ENCODE measurements around the gene RAB1B. TPM values are rescaled to one million over a fixed set of nuclear protein-coding genes. Genes with fewer than 3 reads are reported as not detected.

Gene RAB1B
- total RNA-seq, 4 donors from 2014 or later: 97.2 to 163 (median 132) TPM

- no peaks in the 10 kb centered on the region for H3K4me1 ChIP-seq
- no peaks in the 10 kb centered on the region for H3K27me3 ChIP-seq
- TF ChIP-seq POLR2A (IDR thresholded peaks at IDR 0.05; ENCODE audit: low read depth): no peak
- TF ChIP-seq CTCF (IDR thresholded peaks at IDR 0.05): no peak
- no peak for TF ChIP-seq POLR2AphosphoS5 (IDR thresholded peaks at IDR 0.05)
- no peak for TF ChIP-seq EP300 (IDR thresholded peaks at IDR 0.05)
- H3K36me3 ChIP-seq: peaks cover 23 to 99% (median 92%) of the 10 kb centered on the region in 4 donors
- H3K4me3 ChIP-seq: no peak overlapping the region
- intact Hi-C loops (cut with DNase I): no loop called here
- DNase-seq (ENCODE audit: extremely low spot score): no peak
- H3K27ac ChIP-seq (replicated peaks in 1 of 4): no peak overlapping the region
- H3K9me3 ChIP-seq: no peaks in the 10 kb centered on the region
- WGBS: 94% methylated on average over 9 of the region's 9 CpGs
Observed at GRCh38 chr11:66240781-66241136, 27.7 kb upstream of the RAB1B start.

GRCh38 chr11:66242095-66242765 lies 26.2 kb upstream of the RAB1B start:
- intact Hi-C loops (cut with DNase I): no loop called here
- Histone ChIP-seq H3K36me3 (peaks cover 18 to 93% (median 83%) of the 10 kb centered on the region in 4 donors), H3K27ac (replicated peaks in 1 of 4) (no peak overlapping the region), H3K27me3 (no peaks in the 10 kb centered on the region), H3K9me3 (no peaks in the 10 kb centered on the region), H3K4me3 (no peak overlapping the region), H3K4me1 (no peaks in the 10 kb centered on the region)
- TF ChIP-seq CTCF (IDR thresholded peaks at IDR 0.05): no peak
- TF ChIP-seq POLR2A (IDR thresholded peaks at IDR 0.05; ENCODE audit: low read depth): no peak
- TF ChIP-seq EP300 (IDR thresholded peaks at IDR 0.05): no peak
- TF ChIP-seq POLR2AphosphoS5 (IDR thresholded peaks at IDR 0.05): no peak
- no peak for DNase-seq (ENCODE audit: extremely low spot score)
- 90% methylated on average over 8 of the region's 14 CpGs for WGBS

- no peak for DNase-seq (ENCODE audit: extremely low spot score)
- H3K9me3 ChIP-seq: no peaks in the 10 kb centered on the region
- no peak overlapping the region for H3K4me3 ChIP-seq
- H3K27ac ChIP-seq (replicated peaks in 1 of 4): no peak overlapping the region
- H3K4me1 ChIP-seq: no peaks in the 10 kb centered on the region
- no peaks in the 10 kb centered on the region for H3K27me3 ChIP-seq
- TF ChIP-seq EP300 (IDR thresholded peaks at IDR 0.05): no peak
- TF ChIP-seq POLR2AphosphoS5 (IDR thresholded peaks at IDR 0.05): no peak
- no peak for TF ChIP-seq CTCF (IDR thresholded peaks at IDR 0.05)
- TF ChIP-seq POLR2A (IDR thresholded peaks at IDR 0.05; ENCODE audit: low read depth): no peak
- intact Hi-C loops (cut with DNase I): no loop called here
- WGBS: 71% methylated on average over 13 of the region's 13 CpGs
- H3K36me3 ChIP-seq: peaks cover 17 to 77% (median 67%) of the 10 kb centered on the region in 4 donors
Observed at GRCh38 chr11:66243782-66244535, 24.5 kb upstream of the RAB1B start.

GRCh38 chr11:66247295-66247694 lies 21.1 kb upstream of the RAB1B start:
- H3K27me3 ChIP-seq: no peaks in the 10 kb centered on the region
- no peaks in the 10 kb centered on the region for H3K9me3 ChIP-seq
- intact Hi-C loops (cut with DNase I): no loop called here
- DNase-seq (ENCODE audit: extremely low spot score): no peak
- H3K4me1 ChIP-seq: no peaks in the 10 kb centered on the region
- WGBS: 84% methylated on average over 4 of the region's 4 CpGs
- no peak overlapping the region for H3K4me3 ChIP-seq
- H3K27ac ChIP-seq (replicated peaks in 1 of 4): no peak overlapping the region
- TF ChIP-seq CTCF (IDR thresholded peaks at IDR 0.05) (no peak), EP300 (IDR thresholded peaks at IDR 0.05) (no peak), POLR2A (IDR thresholded peaks at IDR 0.05; ENCODE audit: low read depth) (no peak), POLR2AphosphoS5 (IDR thresholded peaks at IDR 0.05) (no peak)
- H3K36me3 ChIP-seq: peaks cover 0 to 61% (median 39%) of the 10 kb centered on the region in 4 donors
